HepG2 (cell line): Measurements from ENCODE around the gene HNRNPM. TPM values are rescaled to one million over a fixed set of nuclear protein-coding genes. Genes with fewer than 3 reads are reported as not detected.

Experiments used
- ATAC-seq: fragments of 200-7000 bp; cut with Tn5 transposase; 3 replicates; pipeline ENCODE4 v1.9.1; 2020; ENCODE audit warnings: mild to moderate bottlenecking, moderate library complexity
- BruUV-seq: library from RNA; stranded (reverse); fragments of 400-500 nt; replicated peaks from 2 replicates; lab custom pipeline; 2021; lab: Mats Ljungman, UMichigan
- CTCF ChIA-PET: fragments of 300-600 bp; formaldehyde crosslinking; extraction: SDS; loops from one replicate; lab custom pipeline; 2021; ENCODE audit warnings: low total read pairs, inconsistent platforms, low intra/inter-chr PET ratio; lab: Yijun Ruan, JAX
- POLR2A ChIA-PET: fragments of 350-600 bp; sonication (Branson Sonifier 250); formaldehyde crosslinking; loops from one replicate; lab custom pipeline; 2020; ENCODE audit warnings: antibody characterized with exemption, inconsistent platforms; lab: Yijun Ruan, JAX
- DNase-seq: peaks from one replicate; pipeline ENCODE4 v3.0.0-alpha.2; 2015; ENCODE audit warnings: low spot score
- FAIRE-seq: peaks from 3 replicates; lab custom pipeline; 2011; peaks lifted over from hg19 to GRCh38; lab: Jason Lieb, UNC
- H2AFZ ChIP-seq: one replicate; pipeline ENCODE4 v1.6.1; 2011; ENCODE audit warnings: low read length, inconsistent platforms
- H3K27ac ChIP-seq: fragments of 300-600 bp; 3 replicates; pipeline ENCODE4 v1.8.0; 2011; ENCODE audit warnings: mixed run types, mild to moderate bottlenecking, mixed read lengths, low read length, inconsistent platforms; ENCODE audit not compliant: insufficient read depth; ENCODE audit errors: extremely low read length
- H3K27me3 ChIP-seq, 2 experiments: fragments of 200-600 bp in 1 of 2; 2 replicates in 1 of 2; 3 replicates in 1 of 2; pipeline versions ENCODE4 v1.6.0 to v1.8.0; 2011; ENCODE audit warnings: low read length in 2 of 2, mild to moderate bottlenecking in 2 of 2, moderate library complexity in 2 of 2, inconsistent platforms in 1 of 2; ENCODE audit not compliant: insufficient read depth in 2 of 2, control insufficient read depth in 1 of 2
- H3K36me3 ChIP-seq, 2 experiments: fragments of 200-600 bp in 1 of 2; replicated peaks in 1 of 2; 2 replicates in 1 of 2; 3 replicates in 1 of 2; pipeline versions ENCODE4 v1.5.1 to v1.8.0; 2011; ENCODE audit warnings: low read length in 2 of 2, inconsistent platforms in 1 of 2; ENCODE audit not compliant: insufficient read depth in 2 of 2, control insufficient read depth in 1 of 2
- H3K4me1 ChIP-seq: 2 replicates; pipeline ENCODE4 v1.5.1; 2012; ENCODE audit warnings: low read length, inconsistent platforms; ENCODE audit not compliant: insufficient read depth
- H3K4me2 ChIP-seq: 2 replicates; pipeline ENCODE4 v1.6.0; 2011; ENCODE audit warnings: low read depth, low read length, inconsistent platforms
- H3K4me3 ChIP-seq, 3 experiments: fragments of 200-600 bp in 1 of 3; sonication (generic), shearing (Covaris generic) in 1 of 3; replicated peaks in 1 of 3; 2 replicates each; pipeline ENCODE4 v1.5.1; 2011 to 2016; ENCODE audit warnings: low read length in 3 of 3, inconsistent platforms in 2 of 3, low read depth in 2 of 3, mild to moderate bottlenecking in 2 of 3, control low read depth in 1 of 3, mixed read lengths in 1 of 3; ENCODE audit not compliant: insufficient read depth in 1 of 3
- H3K79me2 ChIP-seq: one replicate; pipeline ENCODE4 v1.6.1; 2011; ENCODE audit warnings: low read length, inconsistent platforms; ENCODE audit not compliant: insufficient read depth
- H3K9ac ChIP-seq: 2 replicates; pipeline ENCODE4 v1.6.0; 2011; ENCODE audit warnings: mild to moderate bottlenecking, low read depth, low read length, inconsistent platforms; ENCODE audit not compliant: insufficient read depth
- H3K9me3 ChIP-seq: 2 replicates; pipeline ENCODE4 v1.5.1; 2012; ENCODE audit warnings: mild to moderate bottlenecking, low read length
- H4K20me1 ChIP-seq: 2 replicates; pipeline ENCODE4 v1.6.0; 2011; ENCODE audit warnings: inconsistent platforms, mild to moderate bottlenecking, low read length, moderate library complexity; ENCODE audit not compliant: insufficient read depth
- AGO2 ChIP-seq: fragments of 200-400 bp; formaldehyde crosslinking; optimal IDR thresholded peaks from 2 replicates; pipeline ENCODE3; 2017; ENCODE audit warnings: mild to moderate bottlenecking, low read depth, low read length, moderate library complexity
- HNRNPL ChIP-seq: fragments of 200-400 bp; formaldehyde crosslinking; IDR thresholded peaks from 2 replicates; pipeline ENCODE4 v1.6.1; 2017; ENCODE audit warnings: mild to moderate bottlenecking, low read depth, low read length
- RBM22 ChIP-seq: fragments of 200-400 bp; formaldehyde crosslinking; optimal IDR thresholded peaks from 2 replicates; pipeline ENCODE3; 2017; ENCODE audit warnings: mild to moderate bottlenecking, low read length, moderate library complexity
- WGBS: methylation state at CpG from one replicate; pipeline ENCODE4 v1.1.6; 2017; ENCODE audit warnings: low lambda C conversion rate; 5-methylcytosine and 5-hydroxymethylcytosine counted together
- in situ Hi-C: cut with HindIII; loops from 2 replicates; pipeline ENCODE4 v1.10.0; 2017; ENCODE audit warnings: low pct_unique_long_range_greater_than_20kb; ENCODE audit not compliant: extremely low pct_ligation_motif_present
- intact Hi-C: fragments of 100-400 bp; cut with micrococcal nuclease; formaldehyde crosslinking; loops from one replicate; pipeline ENCODE4 v1.10.0; 2022; ENCODE audit not compliant: unreplicated experiment
- polyA plus RNA-seq, 8 experiments: library from polyadenylated mRNA; depleted of rRNA in 3 of 8; stranded (reverse) in 7 of 8; unstranded in 1 of 8; fragments of >200 nt; fragmentation: Illumina TruSeq in 4 of 8; extraction: Trizol in 4 of 8; gene quantifications; 2 replicates each; pipeline versions ENCODE4 v1.2.1 to v1.2.3, GENCODE V29; 2011 to 2016; ENCODE audit warnings: low read depth in 4 of 8, missing spikeins in 1 of 8, mixed read lengths in 1 of 8; ENCODE audit not compliant: insufficient read depth in 1 of 8
- total RNA-seq, 5 experiments: library from RNA; depleted of rRNA; stranded (reverse); fragments of >200 nt; fragmentation: Illumina TruSeq; extraction: Trizol; gene quantifications; 2 replicates each; pipeline ENCODE4 v1.2.3, GENCODE V29; 2016; ENCODE audit warnings: low read depth in 1 of 5
- TF ChIP-seq, protein P1 (sequence below): fragments of 450-650 bp; IDR thresholded peaks from 2 replicates; pipeline ENCODE4 v1.6.1; 2016
- TF ChIP-seq, protein P2 (sequence below): sonication (generic); formaldehyde crosslinking; IDR thresholded peaks from 2 replicates; pipeline ENCODE4 v1.8.0; 2022; ENCODE audit warnings: low read depth, missing genetic modification reagents

Gene HNRNPM
- total and polyA plus RNA-seq, 2 of the 13 experiments (the other 11 are each of a cell fraction or from before 2014, with no cell fraction given): 56.7 to 102 TPM

DNA sequence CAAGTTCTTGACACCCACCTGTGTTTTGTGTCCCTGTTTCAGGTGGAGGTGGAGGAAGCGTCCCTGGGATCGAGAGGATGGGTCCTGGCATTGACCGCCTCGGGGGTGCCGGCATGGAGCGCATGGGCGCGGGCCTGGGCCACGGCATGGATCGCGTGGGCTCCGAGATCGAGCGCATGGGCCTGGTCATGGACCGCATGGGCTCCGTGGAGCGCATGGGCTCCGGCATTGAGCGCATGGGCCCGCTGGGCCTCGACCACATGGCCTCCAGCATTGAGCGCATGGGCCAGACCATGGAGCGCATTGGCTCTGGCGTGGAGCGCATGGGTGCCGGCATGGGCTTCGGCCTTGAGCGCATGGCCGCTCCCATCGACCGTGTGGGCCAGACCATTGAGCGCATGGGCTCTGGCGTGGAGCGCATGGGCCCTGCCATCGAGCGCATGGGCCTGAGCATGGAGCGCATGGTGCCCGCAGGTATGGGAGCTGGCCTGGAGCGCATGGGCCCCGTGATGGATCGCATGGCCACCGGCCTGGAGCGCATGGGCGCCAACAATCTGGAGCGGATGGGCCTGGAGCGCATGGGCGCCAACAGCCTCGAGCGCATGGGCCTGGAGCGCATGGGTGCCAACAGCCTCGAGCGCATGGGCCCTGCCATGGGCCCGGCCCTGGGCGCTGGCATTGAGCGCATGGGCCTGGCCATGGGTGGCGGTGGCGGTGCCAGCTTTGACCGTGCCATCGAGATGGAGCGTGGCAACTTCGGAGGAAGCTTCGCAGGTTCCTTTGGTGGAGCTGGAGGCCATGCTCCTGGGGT is 41.0 kb downstream of the HNRNPM start:
- TF ChIP-seq, protein P1, sequence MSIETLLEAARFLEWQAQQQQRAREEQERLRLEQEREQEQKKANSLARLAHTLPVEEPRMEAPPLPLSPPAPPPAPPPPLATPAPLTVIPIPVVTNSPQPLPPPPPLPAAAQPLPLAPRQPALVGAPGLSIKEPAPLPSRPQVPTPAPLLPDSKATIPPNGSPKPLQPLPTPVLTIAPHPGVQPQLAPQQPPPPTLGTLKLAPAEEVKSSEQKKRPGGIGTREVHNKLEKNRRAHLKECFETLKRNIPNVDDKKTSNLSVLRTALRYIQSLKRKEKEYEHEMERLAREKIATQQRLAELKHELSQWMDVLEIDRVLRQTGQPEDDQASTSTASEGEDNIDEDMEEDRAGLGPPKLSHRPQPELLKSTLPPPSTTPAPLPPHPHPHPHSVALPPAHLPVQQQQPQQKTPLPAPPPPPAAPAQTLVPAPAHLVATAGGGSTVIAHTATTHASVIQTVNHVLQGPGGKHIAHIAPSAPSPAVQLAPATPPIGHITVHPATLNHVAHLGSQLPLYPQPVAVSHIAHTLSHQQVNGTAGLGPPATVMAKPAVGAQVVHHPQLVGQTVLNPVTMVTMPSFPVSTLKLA: peak; percentile 88
- TF ChIP-seq, protein P2, sequence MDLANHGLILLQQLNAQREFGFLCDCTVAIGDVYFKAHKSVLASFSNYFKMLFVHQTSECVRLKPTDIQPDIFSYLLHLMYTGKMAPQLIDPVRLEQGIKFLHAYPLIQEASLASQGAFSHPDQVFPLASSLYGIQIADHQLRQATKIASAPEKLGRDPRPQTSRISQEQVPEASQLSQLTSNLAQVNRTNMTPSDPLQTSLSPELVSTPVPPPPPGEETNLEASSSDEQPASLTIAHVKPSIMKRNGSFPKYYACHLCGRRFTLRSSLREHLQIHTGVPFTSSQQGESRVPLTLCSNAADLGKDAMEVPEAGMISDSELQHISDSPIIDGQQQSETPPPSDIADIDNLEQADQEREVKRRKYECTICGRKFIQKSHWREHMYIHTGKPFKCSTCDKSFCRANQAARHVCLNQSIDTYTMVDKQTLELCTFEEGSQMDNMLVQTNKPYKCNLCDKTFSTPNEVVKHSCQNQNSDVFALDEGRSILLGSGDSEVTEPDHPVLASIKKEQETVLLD (CRISPR knock-in tag): no peak
- TF ChIP-seq AGO2 (peak; percentile 92), HNRNPL (no peak), RBM22 (peak; percentile 60)
- H3K27ac ChIP-seq: no peak overlapping the region
- BruUV-seq: TSS peak; percentile 71
- in situ Hi-C loops: no loop called here
- FAIRE-seq: no peak
- no peak for ATAC-seq
- no peak overlapping the region for H3K4me3 ChIP-seq
- no peak overlapping the region for H3K4me2 ChIP-seq
- DNase-seq: no peak
- ChIA-PET POLR2A (no interaction called here), CTCF (no interaction called here)
- no peak overlapping the region for H3K9ac ChIP-seq
- peaks cover 42 to 76% of the 10 kb centered on the region in 2 experiments; a peak in 4 of 5 replicates for H3K36me3 ChIP-seq
- no peaks in the 10 kb centered on the region for H3K4me1 ChIP-seq
- WGBS: 98% methylated on average over 24 of the region's 62 CpGs
- intact Hi-C loops: no loop called here
- no peaks in the 10 kb centered on the region for H3K9me3 ChIP-seq
- H3K27me3 ChIP-seq: no peaks in the 10 kb centered on the region
- H2AFZ ChIP-seq: no peak overlapping the region
- H4K20me1 ChIP-seq: peaks cover 32% of the 10 kb centered on the region
- peaks cover 10% of the 10 kb centered on the region for H3K79me2 ChIP-seq
